Left lung (tissue), 10 donors: ENCODE results near the gene C12orf57. TPM values are rescaled to one million over a fixed set of nuclear protein-coding genes. Genes with fewer than 3 reads are reported as not detected.

Source experiments
- ATAC-seq: fragments of 200-7000 bp; cut with Tn5 transposase; one replicate; pipeline ENCODE4 v1.9.1; 2020; ENCODE audit warnings: moderate library complexity
- DNase-seq, 4 donors: peaks; one replicate each; pipeline ENCODE4 v3.0.0-alpha.2; 2013 to 2020
- H3K27ac ChIP-seq, 2 donors: fragments of 200-600 bp; sonication (generic) in 1 of 2; one replicate each; pipeline versions ENCODE4 v1.5.0 to v1.8.0; 2020 to 2021
- H3K27me3 ChIP-seq, 2 donors: fragments of 200-600 bp; sonication (generic) in 1 of 2; one replicate each; pipeline versions ENCODE4 v1.5.0 to v1.8.0; 2020 to 2021
- H3K36me3 ChIP-seq, 2 donors: fragments of 200-600 bp; sonication (generic) in 1 of 2; one replicate each; pipeline versions ENCODE4 v1.5.0 to v1.8.0; 2020 to 2021
- H3K4me1 ChIP-seq, 2 donors: fragments of 200-600 bp; one replicate each; pipeline ENCODE4 v1.8.0; 2021
- H3K4me3 ChIP-seq, 2 donors: fragments of 200-600 bp; sonication (generic) in 1 of 2; one replicate each; pipeline versions ENCODE4 v1.5.0 to v1.8.0; 2020 to 2021; ENCODE audit warnings: mild to moderate bottlenecking in 1 of 2
- H3K9me3 ChIP-seq, 2 donors: fragments of 200-600 bp; sonication (generic) in 1 of 2; one replicate each; pipeline versions ENCODE4 v1.5.0 to v1.8.0; 2020 to 2021
- CTCF ChIP-seq, 2 donors: fragments of 200-600 bp; sonication (generic) in 1 of 2; IDR thresholded peaks; one replicate each; pipeline versions ENCODE4 v1.5.0 to v1.8.0; 2021; ENCODE audit warnings: antibody characterized with exemption in 2 of 2
- intact Hi-C, 2 donors: fragments of 100-400 bp; cut with DNase I; formaldehyde crosslinking; loops; one replicate each; pipeline versions ENCODE4 v1.11.2 to v1.14.2; 2022
- polyA plus RNA-seq, 6 donors: library from polyadenylated mRNA; unstranded; fragments of 120-200 nt; gene quantifications; one replicate each; pipeline ENCODE4 v1.2.1, GENCODE V29; 2013; ENCODE audit not compliant: insufficient read length in 6 of 6
- total RNA-seq, 2 donors: library from RNA; stranded (reverse); fragmentation: NEBNext Ultra II Directional; extraction: Animal tissue kit (Norgen Biotek cat#: 25700); gene quantifications; one replicate each; pipeline ENCODE4 v1.2.1, GENCODE V29; 2021
- donor health status: DM: no; HTN: yes; CAD: no.
- donor health status: DM: no; HTN: no; CAD: no.

C12orf57 gene
- total and polyA plus RNA-seq, 8 donors = 159 to 239 (median 199) TPM

DNA sequence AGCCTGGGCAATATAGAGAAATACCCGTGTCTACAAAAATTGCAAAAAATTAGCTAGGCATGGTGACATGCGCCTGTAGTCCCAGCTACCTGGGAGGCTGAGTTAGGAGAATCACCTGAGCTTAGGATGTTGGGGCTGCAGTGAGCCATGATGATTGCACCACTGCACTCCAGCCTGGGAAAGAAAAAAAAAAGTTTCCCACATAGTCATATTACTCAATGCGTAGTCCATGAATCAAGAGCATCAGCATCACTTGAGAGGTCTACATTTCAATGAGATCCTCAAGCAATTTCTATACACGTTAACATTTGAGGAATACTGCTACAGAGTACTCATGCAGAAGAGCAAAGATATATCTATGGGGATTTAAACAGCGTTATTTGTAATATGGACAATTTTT, 44.4 kb upstream of the C12orf57 start:
- ATAC-seq (no peak), DNase-seq (no peak)
- Histone ChIP-seq H3K9me3 (no peaks in the 10 kb centered on the region), H3K27me3 (no peaks in the 10 kb centered on the region), H3K4me1 (peaks cover 0 to 23% of the 10 kb centered on the region in 2 donors), H3K36me3 (no peaks in the 10 kb centered on the region), H3K4me3 (no peak overlapping the region), H3K27ac (peak overlapping the region in 1 of 2 donors; percentile 50)
- intact Hi-C loops = no loop called here
- TF ChIP-seq CTCF (IDR thresholded peaks at IDR 0.05) = no peak

- no peaks in the 10 kb centered on the region for H3K27me3 ChIP-seq
- intact Hi-C loops = no loop called here
- H3K4me3 ChIP-seq = no peak overlapping the region
- no peak for TF ChIP-seq CTCF (IDR thresholded peaks at IDR 0.05)
- no peaks in the 10 kb centered on the region for H3K36me3 ChIP-seq
- DNase-seq = peak in 2 of 4 donors; percentile 72 to 81
- peak; percentile 57 for ATAC-seq
- H3K9me3 ChIP-seq = no peaks in the 10 kb centered on the region
- peak overlapping the region in 1 of 2 donors; percentile 50 for H3K27ac ChIP-seq
- peaks cover under 1 to 23% of the 10 kb centered on the region in 2 donors for H3K4me1 ChIP-seq
Measured at GRCh38 chr12:6899837-6900519, 43.8 kb upstream of the C12orf57 start.

- H3K36me3 ChIP-seq = no peaks in the 10 kb centered on the region
- H3K4me1 ChIP-seq = peaks cover 4 to 28% of the 10 kb centered on the region in 2 donors
- no peak for TF ChIP-seq CTCF (IDR thresholded peaks at IDR 0.05)
- intact Hi-C loops = no loop called here
- no peak for DNase-seq
- H3K27me3 ChIP-seq = no peaks in the 10 kb centered on the region
- no peaks in the 10 kb centered on the region for H3K9me3 ChIP-seq
- ATAC-seq = no peak
- no peak overlapping the region for H3K4me3 ChIP-seq
- no peak overlapping the region for H3K27ac ChIP-seq
Measured at GRCh38 chr12:6902448-6902847, 41.4 kb upstream of the C12orf57 start.

- ATAC-seq (no peak), DNase-seq (no peak)
- Histone ChIP-seq H3K4me1 (peaks cover 4 to 28% of the 10 kb centered on the region in 2 donors), H3K27me3 (no peaks in the 10 kb centered on the region), H3K36me3 (no peaks in the 10 kb centered on the region), H3K27ac (no peak overlapping the region), H3K9me3 (no peaks in the 10 kb centered on the region), H3K4me3 (no peak overlapping the region)
- intact Hi-C loops = no loop called here
- no peak for TF ChIP-seq CTCF (IDR thresholded peaks at IDR 0.05)
Measured at GRCh38 chr12:6903722-6904121, 40.1 kb upstream of the C12orf57 start.

DNA sequence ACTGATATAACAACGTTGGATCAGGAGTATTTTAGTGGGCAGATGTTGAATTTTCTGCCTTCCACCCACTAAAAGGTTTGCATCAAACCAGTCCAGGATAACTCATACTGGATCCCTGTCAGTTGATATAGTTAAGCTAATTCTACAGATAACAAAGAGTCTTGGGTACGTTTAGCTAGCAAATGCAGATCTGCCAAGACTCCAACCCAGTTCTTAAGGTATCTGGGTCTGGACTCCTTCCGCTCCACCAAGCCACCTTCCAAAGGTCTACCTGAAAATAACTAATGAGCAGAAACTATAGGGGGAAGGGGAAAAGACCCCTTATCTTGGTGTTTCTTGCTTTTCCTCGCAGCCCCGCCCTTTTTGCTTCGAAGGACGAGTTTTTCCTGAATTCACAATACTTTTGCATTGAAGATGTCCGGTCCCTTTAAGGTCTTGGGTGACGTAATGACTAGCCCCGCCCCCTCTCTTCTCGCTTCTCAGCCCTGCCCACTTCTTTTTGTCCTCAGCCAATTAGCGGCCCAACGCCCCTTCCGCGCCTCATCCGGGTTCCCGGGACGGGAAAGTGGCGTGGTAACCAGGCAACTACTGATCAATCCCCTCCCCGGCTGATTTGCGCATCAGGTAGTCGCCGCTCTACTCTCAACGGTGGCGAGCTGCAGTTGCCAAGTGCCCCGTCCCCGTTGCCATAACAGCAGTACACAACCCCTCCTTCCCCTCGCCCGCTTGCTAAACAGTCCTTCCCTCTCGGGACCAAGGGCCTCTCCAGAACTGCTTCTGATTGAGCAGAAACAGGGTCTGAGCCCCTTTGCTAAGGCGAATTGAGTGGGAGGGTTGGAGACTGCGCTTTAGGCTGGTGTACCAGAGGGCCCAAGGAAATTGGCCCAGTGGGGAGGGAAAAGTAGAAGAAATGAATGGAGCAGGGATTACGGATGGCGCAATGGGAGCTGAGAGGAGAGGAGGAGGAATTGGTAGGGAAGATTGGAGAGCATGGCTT, 39.2 kb upstream of the C12orf57 start, which contains the start of gene LRRC23:
Gene LRRC23 (plus strand): TSS at position 543 of the 997 bp plus-strand sequence. CDS start 812 bp downstream, outside the sequence.
- intact Hi-C loops = no loop called here
- H3K36me3 ChIP-seq = no peaks in the 10 kb centered on the region
- peaks cover 4 to 23% of the 10 kb centered on the region in 2 donors for H3K4me1 ChIP-seq
- TF ChIP-seq CTCF (IDR thresholded peaks at IDR 0.05) = no peak
- H3K27ac ChIP-seq = peak within 1 kb of the TSS; percentile 77 to 88
- peak; percentile 96 to 98 (median 97) for DNase-seq
- H3K9me3 ChIP-seq = no peaks in the 10 kb centered on the region
- H3K27me3 ChIP-seq = no peaks in the 10 kb centered on the region
- ATAC-seq = peak; percentile 96
- peak within 1 kb of the TSS; percentile 53 to 64 for H3K4me3 ChIP-seq
